Measurements from ENCODE around the gene PLEKHF1.
"Not testable (repeated sequence)": the region's sequence is repeated elsewhere in the genome, so short reads cannot be mapped to it uniquely, and the experiment has no call there.

DNA sequence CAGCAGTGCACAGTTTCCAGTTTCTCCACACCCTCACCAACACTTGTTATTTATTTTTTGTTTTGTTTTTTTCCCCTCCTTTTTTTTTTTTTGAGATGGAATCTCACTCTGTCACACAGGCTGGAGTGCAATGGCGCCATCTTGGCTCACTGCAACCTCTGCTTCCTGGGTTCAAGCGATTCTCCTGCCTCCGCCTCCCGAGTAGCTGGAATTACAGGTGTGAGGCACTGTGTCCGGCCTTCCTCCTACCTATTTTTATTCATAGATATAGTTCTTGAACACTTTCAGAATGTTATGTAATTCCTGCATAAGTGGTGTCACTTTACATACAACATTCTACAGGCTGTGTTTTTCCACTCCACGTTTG, 5.7 kb downstream of the PLEKHF1 start:
- not testable (repeated sequence) for TF ChIP-seq POLR2A (IDR thresholded peaks at IDR 0.05)
- TF ChIP-seq, protein P1, sequence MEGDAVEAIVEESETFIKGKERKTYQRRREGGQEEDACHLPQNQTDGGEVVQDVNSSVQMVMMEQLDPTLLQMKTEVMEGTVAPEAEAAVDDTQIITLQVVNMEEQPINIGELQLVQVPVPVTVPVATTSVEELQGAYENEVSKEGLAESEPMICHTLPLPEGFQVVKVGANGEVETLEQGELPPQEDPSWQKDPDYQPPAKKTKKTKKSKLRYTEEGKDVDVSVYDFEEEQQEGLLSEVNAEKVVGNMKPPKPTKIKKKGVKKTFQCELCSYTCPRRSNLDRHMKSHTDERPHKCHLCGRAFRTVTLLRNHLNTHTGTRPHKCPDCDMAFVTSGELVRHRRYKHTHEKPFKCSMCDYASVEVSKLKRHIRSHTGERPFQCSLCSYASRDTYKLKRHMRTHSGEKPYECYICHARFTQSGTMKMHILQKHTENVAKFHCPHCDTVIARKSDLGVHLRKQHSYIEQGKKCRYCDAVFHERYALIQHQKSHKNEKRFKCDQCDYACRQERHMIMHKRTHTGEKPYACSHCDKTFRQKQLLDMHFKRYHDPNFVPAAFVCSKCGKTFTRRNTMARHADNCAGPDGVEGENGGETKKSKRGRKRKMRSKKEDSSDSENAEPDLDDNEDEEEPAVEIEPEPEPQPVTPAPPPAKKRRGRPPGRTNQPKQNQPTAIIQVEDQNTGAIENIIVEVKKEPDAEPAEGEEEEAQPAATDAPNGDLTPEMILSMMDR (IDR thresholded peaks at IDR 0.05): not testable (repeated sequence)

Data from lower leg skin (tissue), 3 donors.